HepG2 (cell line): Measurements from ENCODE around the gene STAT5A. TPM values are rescaled to one million over a fixed set of nuclear protein-coding genes. Genes with fewer than 3 reads are reported as not detected.
A peak's percentile ranks its signal among the peaks of the same experiment; 100 is the strongest.

Source experiments
- CBX5 ChIP-seq: sonication (generic); formaldehyde crosslinking; IDR thresholded peaks from 2 replicates; pipeline ENCODE4 v1.4.0; 2020; ENCODE audit warnings: missing genetic modification reagents, borderline replicate concordance
- ERF ChIP-seq: IDR thresholded peaks from 2 replicates; pipeline ENCODE4 v1.6.1; 2018; ENCODE audit warnings: missing biosample characterization, missing genetic modification reagents
- GTF2F1 ChIP-seq: fragments of 150-350 bp; IDR thresholded peaks from 2 replicates; pipeline ENCODE4 v1.6.1; 2014; ENCODE audit warnings: low read length
- NFE2L1 ChIP-seq: sonication (generic); formaldehyde crosslinking; IDR thresholded peaks from 2 replicates; pipeline ENCODE4 v1.4.0; 2020; ENCODE audit warnings: missing genetic modification reagents, mild to moderate bottlenecking, borderline replicate concordance
- NR2C2 ChIP-seq: sonication (generic); formaldehyde crosslinking; IDR thresholded peaks from 2 replicates; pipeline ENCODE4 v1.4.0; 2020; ENCODE audit warnings: missing genetic modification reagents, mild to moderate bottlenecking, moderate library complexity, borderline replicate concordance
- TARDBP ChIP-seq: sonication (generic); formaldehyde crosslinking; IDR thresholded peaks from 2 replicates; pipeline ENCODE4 v1.8.0; 2022; ENCODE audit warnings: mild to moderate bottlenecking, missing genetic modification reagents
- ZFP36 ChIP-seq: fragments of 150-350 bp; IDR thresholded peaks from 2 replicates; pipeline ENCODE4 v1.6.1; 2018; ENCODE audit warnings: borderline replicate concordance, low read length, low read depth; ENCODE audit not compliant: partially characterized antibody
- ZHX2 ChIP-seq, 2 experiments: sonication (generic) in 1 of 2; formaldehyde crosslinking in 1 of 2; IDR thresholded peaks; 2 replicates each; pipeline versions ENCODE4 v1.6.1 to v1.9.0; 2014 to 2022; ENCODE audit warnings: antibody characterized with exemption in 1 of 2, borderline replicate concordance in 1 of 2, inconsistent platforms in 1 of 2, low read depth in 1 of 2, missing genetic modification reagents in 1 of 2
- ZMYM3 ChIP-seq: sonication (generic); formaldehyde crosslinking; IDR thresholded peaks from 2 replicates; pipeline ENCODE4 v1.5.1; 2020; ENCODE audit warnings: mild to moderate bottlenecking, missing genetic modification reagents
- ZNF264 ChIP-seq: sonication (generic); formaldehyde crosslinking; IDR thresholded peaks from 2 replicates; pipeline ENCODE4 v1.4.0; 2020; ENCODE audit warnings: missing genetic modification reagents
- ZNF333 ChIP-seq: sonication (generic); formaldehyde crosslinking; IDR thresholded peaks from 2 replicates; pipeline ENCODE4 v1.4.0; 2020; ENCODE audit warnings: mild to moderate bottlenecking, missing genetic modification reagents, borderline replicate concordance
- polyA plus RNA-seq, 8 experiments: library from polyadenylated mRNA; depleted of rRNA in 3 of 8; stranded (reverse) in 7 of 8; unstranded in 1 of 8; fragments of >200 nt; fragmentation: Illumina TruSeq in 4 of 8; extraction: Trizol in 4 of 8; gene quantifications; 2 replicates each; pipeline versions ENCODE4 v1.2.1 to v1.2.3, GENCODE V29; 2011 to 2016; ENCODE audit warnings: low read depth in 4 of 8, missing spikeins in 1 of 8, mixed read lengths in 1 of 8; ENCODE audit not compliant: insufficient read depth in 1 of 8
- total RNA-seq, 5 experiments: library from RNA; depleted of rRNA; stranded (reverse); fragments of >200 nt; fragmentation: Illumina TruSeq; extraction: Trizol; gene quantifications; 2 replicates each; pipeline ENCODE4 v1.2.3, GENCODE V29; 2016; ENCODE audit warnings: low read depth in 1 of 5
- TF ChIP-seq, protein P1 (sequence below): sonication (generic); formaldehyde crosslinking; IDR thresholded peaks from 2 replicates; pipeline ENCODE4 v1.5.0; 2020; ENCODE audit warnings: mild to moderate bottlenecking, missing genetic modification reagents
- TF ChIP-seq, protein P2 (sequence below): sonication (generic); formaldehyde crosslinking; conservative IDR thresholded peaks from 2 replicates; pipeline ENCODE4 v1.4.0; 2020; ENCODE audit warnings: mild to moderate bottlenecking, missing genetic modification reagents, moderate library complexity
- TF ChIP-seq, protein P3 (sequence below): sonication (generic); formaldehyde crosslinking; IDR thresholded peaks from 2 replicates; pipeline ENCODE4 v1.4.0; 2020; ENCODE audit warnings: mild to moderate bottlenecking, missing genetic modification reagents

Gene STAT5A
- total and polyA plus RNA-seq, 2 of the 13 experiments (the other 11 are each of a cell fraction or from before 2014, with no cell fraction given), result 1.4 to 4.1 TPM

DNA sequence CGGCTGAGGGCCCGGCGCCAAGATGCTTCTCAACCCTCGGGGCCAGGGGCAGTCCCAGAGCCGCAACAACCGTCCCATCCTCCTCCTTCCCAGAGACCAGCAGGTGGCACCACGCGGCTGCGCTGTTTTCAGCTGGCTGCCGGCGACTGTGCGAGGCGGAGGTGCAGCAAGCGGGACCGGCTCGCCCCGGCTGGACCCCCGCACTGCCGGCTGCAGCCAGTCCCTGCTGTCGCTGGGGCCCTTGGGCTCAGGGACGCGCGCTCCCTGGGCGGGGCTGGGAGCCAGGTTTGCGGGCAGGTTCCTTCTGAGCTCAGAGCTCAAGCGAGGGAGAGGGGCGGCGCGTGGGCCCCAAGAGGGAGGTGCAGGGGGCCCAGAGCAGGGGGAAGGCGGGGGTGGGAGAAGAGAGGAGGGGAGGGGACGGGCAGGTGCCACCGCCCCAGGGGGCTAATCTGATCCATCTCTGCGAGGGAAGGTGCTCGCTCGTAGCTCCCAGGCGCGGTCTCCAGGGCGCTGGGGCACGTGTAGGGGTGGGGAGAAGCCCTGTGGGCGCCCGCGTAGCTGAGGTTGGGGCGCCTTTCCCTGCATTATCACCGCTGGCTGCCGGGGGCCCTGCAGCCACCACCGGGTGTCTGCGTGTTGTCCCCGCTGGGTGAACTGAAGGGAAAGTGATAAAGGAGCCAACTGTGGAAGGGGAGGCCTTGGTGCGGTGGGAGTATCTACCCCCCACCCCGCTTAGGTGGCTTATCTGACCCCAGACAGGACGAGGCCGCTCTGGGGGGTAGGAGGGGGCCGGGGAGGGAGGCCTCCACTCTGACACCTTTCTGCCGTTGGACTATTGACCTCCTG, 24.2 kb downstream of the STAT5A start (continued):
- TF ChIP-seq CBX5 (peak; percentile 86), ZNF264 (CRISPR knock-in tag) (no peak), ZNF333 (CRISPR knock-in tag) (peak; percentile 62; the same call in 1 of the 2 replicates), TARDBP (CRISPR knock-in tag) (no peak; the same call in 1 of the 2 replicates), ZFP36 (no peak), GTF2F1 (no peak), NFE2L1 (CRISPR knock-in tag) (0 out of 2 replicates have a peak, but pooled peaks have one; percentile 60), NR2C2 (CRISPR knock-in tag) (peak; percentile 24), ZMYM3 (CRISPR knock-in tag) (peak; percentile 85), ZHX2 (IDR thresholded peaks at IDR 0.05; ENCODE audit: low read depth) (no peak), ZHX2 (CRISPR knock-in tag; IDR thresholded peaks at IDR 0.05; ENCODE audit: borderline replicate concordance) (0 out of 2 replicates have a peak, but pooled peaks have one; percentile 68), ERF (CRISPR knock-in tag) (peak; percentile 70; the same call in 1 of the 2 replicates)
- TF ChIP-seq, protein P1, sequence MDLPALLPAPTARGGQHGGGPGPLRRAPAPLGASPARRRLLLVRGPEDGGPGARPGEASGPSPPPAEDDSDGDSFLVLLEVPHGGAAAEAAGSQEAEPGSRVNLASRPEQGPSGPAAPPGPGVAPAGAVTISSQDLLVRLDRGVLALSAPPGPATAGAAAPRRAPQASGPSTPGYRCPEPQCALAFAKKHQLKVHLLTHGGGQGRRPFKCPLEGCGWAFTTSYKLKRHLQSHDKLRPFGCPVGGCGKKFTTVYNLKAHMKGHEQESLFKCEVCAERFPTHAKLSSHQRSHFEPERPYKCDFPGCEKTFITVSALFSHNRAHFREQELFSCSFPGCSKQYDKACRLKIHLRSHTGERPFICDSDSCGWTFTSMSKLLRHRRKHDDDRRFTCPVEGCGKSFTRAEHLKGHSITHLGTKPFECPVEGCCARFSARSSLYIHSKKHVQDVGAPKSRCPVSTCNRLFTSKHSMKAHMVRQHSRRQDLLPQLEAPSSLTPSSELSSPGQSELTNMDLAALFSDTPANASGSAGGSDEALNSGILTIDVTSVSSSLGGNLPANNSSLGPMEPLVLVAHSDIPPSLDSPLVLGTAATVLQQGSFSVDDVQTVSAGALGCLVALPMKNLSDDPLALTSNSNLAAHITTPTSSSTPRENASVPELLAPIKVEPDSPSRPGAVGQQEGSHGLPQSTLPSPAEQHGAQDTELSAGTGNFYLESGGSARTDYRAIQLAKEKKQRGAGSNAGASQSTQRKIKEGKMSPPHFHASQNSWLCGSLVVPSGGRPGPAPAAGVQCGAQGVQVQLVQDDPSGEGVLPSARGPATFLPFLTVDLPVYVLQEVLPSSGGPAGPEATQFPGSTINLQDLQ, result no peak
- TF ChIP-seq, protein P2, sequence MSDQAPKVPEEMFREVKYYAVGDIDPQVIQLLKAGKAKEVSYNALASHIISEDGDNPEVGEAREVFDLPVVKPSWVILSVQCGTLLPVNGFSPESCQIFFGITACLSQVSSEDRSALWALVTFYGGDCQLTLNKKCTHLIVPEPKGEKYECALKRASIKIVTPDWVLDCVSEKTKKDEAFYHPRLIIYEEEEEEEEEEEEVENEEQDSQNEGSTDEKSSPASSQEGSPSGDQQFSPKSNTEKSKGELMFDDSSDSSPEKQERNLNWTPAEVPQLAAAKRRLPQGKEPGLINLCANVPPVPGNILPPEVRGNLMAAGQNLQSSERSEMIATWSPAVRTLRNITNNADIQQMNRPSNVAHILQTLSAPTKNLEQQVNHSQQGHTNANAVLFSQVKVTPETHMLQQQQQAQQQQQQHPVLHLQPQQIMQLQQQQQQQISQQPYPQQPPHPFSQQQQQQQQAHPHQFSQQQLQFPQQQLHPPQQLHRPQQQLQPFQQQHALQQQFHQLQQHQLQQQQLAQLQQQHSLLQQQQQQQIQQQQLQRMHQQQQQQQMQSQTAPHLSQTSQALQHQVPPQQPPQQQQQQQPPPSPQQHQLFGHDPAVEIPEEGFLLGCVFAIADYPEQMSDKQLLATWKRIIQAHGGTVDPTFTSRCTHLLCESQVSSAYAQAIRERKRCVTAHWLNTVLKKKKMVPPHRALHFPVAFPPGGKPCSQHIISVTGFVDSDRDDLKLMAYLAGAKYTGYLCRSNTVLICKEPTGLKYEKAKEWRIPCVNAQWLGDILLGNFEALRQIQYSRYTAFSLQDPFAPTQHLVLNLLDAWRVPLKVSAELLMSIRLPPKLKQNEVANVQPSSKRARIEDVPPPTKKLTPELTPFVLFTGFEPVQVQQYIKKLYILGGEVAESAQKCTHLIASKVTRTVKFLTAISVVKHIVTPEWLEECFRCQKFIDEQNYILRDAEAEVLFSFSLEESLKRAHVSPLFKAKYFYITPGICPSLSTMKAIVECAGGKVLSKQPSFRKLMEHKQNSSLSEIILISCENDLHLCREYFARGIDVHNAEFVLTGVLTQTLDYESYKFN (CRISPR knock-in tag), result peak; percentile 76
- TF ChIP-seq, protein P3, sequence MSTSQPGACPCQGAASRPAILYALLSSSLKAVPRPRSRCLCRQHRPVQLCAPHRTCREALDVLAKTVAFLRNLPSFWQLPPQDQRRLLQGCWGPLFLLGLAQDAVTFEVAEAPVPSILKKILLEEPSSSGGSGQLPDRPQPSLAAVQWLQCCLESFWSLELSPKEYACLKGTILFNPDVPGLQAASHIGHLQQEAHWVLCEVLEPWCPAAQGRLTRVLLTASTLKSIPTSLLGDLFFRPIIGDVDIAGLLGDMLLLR (CRISPR knock-in tag), result peak; percentile 75; the same call in 1 of the 2 replicates
